Skeletal muscle cell (primary cell): ENCODE results near the gene GYPC.

Source experiments
- DNase-seq: peaks from one replicate; pipeline ENCODE4 v3.0.0-alpha.2; 2010; ENCODE audit warnings: low read depth
- H3K4me3 ChIP-seq: 2 replicates; pipeline ENCODE4 v1.5.1; 2011; ENCODE audit warnings: low read depth, mild to moderate bottlenecking, control low read depth, low read length, moderate library complexity

The GYPC gene

DNA sequence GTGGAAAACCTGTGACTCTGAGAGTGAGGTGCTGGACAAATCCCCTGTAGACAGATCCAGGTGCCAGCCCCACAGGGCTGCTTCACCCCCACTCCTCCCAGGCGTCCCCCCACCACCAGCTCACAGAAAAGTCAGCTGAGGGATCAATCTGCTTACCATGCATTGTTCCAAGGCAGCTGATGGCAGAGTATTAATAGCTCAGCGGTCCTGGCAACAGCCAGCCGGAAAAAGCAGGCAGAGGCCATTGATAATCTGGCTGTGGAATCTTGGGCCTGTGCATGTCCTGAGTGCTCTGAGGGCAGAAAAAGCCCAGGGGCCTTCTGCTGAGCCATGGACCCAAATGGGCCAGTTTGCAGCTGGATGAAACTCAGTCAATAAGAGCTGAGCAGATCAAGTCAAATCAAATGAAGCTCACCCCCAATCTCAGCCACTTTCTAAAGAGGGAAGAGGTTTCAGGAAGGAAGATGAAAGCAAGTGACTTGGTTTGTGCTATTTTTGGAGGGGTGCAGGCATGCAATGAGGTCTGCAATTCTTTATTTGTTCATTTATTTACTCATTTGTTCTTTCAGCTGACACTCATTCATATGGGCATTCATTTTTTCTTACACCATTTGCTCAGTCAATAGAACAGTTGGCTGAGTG, 63.4 kb downstream of the GYPC start:
- no peak for DNase-seq
- no peak overlapping the region for H3K4me3 ChIP-seq

GRCh38 chr2:126719833-126720351, 63.9 kb downstream of the GYPC start:
- no peak for DNase-seq
- H3K4me3 ChIP-seq: no peak overlapping the region

GRCh38 chr2:126720638-126721037, 64.7 kb downstream of the GYPC start:
- no peak for DNase-seq
- no peak overlapping the region for H3K4me3 ChIP-seq

DNA sequence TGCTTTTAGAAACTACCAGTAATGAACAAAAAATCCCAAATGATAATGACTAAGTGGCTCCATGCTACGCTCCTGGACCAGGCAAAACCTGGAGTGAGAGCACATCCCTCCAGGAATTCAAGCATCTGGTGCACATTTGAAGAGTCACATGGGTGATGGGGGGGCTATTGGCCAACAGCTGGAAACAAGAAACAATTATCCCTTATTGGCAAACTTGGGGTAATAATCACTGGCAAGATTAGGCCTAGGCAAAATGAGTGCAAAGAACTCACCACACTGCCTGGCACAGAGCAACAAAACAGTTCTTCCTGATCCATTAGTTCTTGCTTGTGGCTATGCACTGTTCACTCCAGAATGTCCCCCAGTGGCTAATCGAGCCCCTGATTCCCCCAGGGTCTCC, 66.1 kb downstream of the GYPC start:
- H3K4me3 ChIP-seq: no peak overlapping the region
- no peak for DNase-seq

DNA sequence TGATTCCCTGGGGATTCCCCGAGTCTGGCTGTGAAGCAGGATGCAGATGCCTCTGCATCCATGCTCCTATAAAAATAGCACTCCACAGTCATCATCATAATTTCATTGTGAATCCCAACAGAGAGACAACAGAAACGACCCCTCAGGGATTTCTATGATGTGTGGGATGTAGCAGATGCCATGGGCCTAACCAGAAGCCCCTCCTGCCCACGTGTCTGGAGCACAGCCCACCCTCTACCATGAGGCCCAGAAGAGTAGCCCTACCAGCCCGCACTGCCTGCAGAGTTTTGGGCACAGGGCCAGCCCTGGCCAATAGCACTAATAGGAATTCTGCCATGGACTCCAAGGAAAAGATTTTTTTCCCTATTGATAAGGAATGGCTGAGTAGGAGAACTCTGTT, 66.6 kb downstream of the GYPC start:
- DNase-seq: no peak
- no peak overlapping the region for H3K4me3 ChIP-seq

- H3K4me3 ChIP-seq: no peak overlapping the region
- no peak for DNase-seq
Measured at GRCh38 chr2:126723281-126723815, 67.4 kb downstream of the GYPC start.

DNA sequence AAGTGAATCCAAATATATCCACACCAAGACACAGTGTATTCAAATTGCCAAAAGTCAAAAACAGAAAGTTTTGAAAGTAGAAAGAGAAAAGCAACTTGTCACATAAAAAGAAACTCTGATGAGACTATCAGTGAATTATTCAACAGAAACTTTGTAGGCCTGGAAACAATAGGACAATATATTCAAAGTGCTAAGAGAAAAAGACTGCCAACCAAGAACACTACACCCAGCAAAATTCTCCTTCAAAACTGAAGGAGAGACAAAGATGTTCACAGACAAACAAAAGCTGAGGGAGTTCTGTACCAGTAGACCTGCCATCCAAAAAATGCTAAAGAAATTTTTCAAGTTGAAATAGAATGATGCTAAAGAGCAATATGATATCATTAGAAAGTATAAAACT, 69.6 kb downstream of the GYPC start:
- DNase-seq: no peak
- H3K4me3 ChIP-seq: no peak overlapping the region

- DNase-seq: no peak
- no peak overlapping the region for H3K4me3 ChIP-seq
Measured at GRCh38 chr2:126729896-126730295, 73.9 kb downstream of the GYPC start.

DNA sequence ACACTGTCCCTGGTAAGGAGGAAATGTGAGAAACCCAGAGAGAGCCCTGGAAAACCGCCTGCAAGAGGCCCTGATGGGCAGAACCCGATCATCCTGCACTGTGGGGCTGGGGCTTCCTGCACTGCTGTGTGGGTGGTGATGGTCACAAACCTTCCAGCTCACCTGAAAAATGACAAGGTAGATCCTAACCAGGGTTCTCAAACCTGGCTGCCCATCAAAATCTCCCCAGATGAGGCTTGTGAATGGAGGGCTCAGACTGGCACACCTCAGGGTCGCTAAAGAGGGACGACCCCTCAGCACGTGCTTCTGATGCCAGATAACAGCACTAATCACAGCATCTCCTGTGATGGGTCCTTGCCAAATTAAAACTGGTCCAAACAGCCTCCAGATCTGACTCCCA, 74.7 kb downstream of the GYPC start:
- H3K4me3 ChIP-seq: no peak overlapping the region
- no peak for DNase-seq

GRCh38 chr2:126731353-126731752, 75.4 kb downstream of the GYPC start:
- no peak overlapping the region for H3K4me3 ChIP-seq
- no peak for DNase-seq

DNA sequence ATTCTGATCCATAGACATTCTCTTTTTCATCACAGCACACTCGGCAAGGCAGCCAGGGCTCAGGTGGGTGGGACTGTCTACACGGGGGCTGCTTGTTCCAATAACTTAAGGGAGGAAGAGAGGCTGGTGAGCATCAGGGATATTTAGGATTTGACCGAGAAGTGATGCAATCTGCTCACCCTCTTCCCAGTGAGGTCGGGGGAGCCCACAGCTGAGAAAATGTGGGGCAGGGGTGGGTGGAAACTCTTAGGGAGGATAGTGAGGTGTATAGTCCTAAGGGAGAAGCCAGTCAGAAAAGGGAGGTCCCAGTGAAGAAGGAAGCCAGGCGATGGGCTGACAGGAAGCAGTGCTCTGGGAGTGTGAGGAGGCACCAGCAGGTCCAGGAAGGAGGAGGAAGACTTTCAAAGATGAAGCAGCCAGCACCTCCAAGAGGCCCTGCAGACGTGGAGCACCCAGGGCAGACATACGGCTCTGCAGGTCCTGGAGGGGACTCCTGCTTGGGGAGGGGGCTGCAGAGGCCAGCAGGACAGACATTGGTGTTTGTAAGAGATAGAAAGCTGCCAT, 76.8 kb downstream of the GYPC start:
- H3K4me3 ChIP-seq: no peak overlapping the region
- DNase-seq: no peak

GRCh38 chr2:126733795-126734194, 77.8 kb downstream of the GYPC start:
- DNase-seq: no peak
- H3K4me3 ChIP-seq: no peak overlapping the region

GRCh38 chr2:126736133-126736874, 80.3 kb downstream of the GYPC start:
- peak; percentile 54 for DNase-seq
- H3K4me3 ChIP-seq: no peak overlapping the region

DNA sequence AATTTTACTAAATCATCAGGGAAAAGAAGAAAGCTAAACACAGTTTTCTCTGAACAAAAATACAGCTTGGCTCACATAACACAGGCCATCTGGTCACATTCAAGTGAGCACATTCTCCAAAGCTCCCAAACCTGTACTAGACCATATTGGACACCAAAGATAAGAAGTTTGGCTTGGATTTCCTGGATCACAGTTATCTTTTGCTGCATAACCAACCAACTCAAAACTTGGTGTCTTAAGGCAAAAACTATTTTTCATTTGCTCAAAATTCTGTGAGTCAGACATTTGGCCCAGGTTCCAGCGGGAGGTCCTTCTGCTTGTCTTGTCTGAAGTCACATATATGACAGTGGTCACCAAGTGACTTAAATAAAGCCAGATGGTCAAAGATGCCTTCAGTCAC, 83.2 kb downstream of the GYPC start:
- no peak overlapping the region for H3K4me3 ChIP-seq
- DNase-seq: no peak

GRCh38 chr2:126744640-126745039, 88.7 kb downstream of the GYPC start:
- DNase-seq: no peak
- no peak overlapping the region for H3K4me3 ChIP-seq
